GM23338 (cell line): ENCODE results near the gene TPRKB. TPM values are rescaled to one million over a fixed set of nuclear protein-coding genes. Genes with fewer than 3 reads are reported as not detected.

Source experiments
- ATAC-seq: fragments of 200-7000 bp; cut with Tn5 transposase; 3 replicates; pipeline ENCODE4 v1.9.1; 2020
- DNase-seq: peaks from one replicate; pipeline ENCODE4 v3.0.0-alpha.2; 2015; ENCODE audit warnings: low spot score
- H2AFZ ChIP-seq: fragments of 200-600 bp; sonication (generic); 2 replicates; pipeline ENCODE4 v1.8.0; 2016; ENCODE audit warnings: antibody characterized with exemption, mild to moderate bottlenecking, moderate library complexity
- H3F3A ChIP-seq: fragments of 200-600 bp; sonication (generic); replicated peaks from 2 replicates; pipeline ENCODE4 v1.8.0; 2017; ENCODE audit warnings: antibody characterized with exemption, mixed run types, low read depth
- H3K27ac ChIP-seq: fragments of 200-600 bp; sonication (generic); 2 replicates; pipeline ENCODE4 v1.6.1; 2016; ENCODE audit warnings: low read depth
- H3K27me3 ChIP-seq: fragments of 200-600 bp; sonication (generic); 2 replicates; pipeline ENCODE4 v1.8.0; 2016; ENCODE audit warnings: mild to moderate bottlenecking, mixed run types, moderate library complexity; ENCODE audit not compliant: insufficient read depth
- H3K36me3 ChIP-seq: fragments of 200-600 bp; sonication (generic); 2 replicates; pipeline ENCODE4 v1.8.0; 2016; ENCODE audit warnings: mild to moderate bottlenecking; ENCODE audit not compliant: insufficient read depth
- H3K4me1 ChIP-seq: fragments of 200-600 bp; sonication (generic); 2 replicates; pipeline ENCODE4 v1.8.0; 2016; ENCODE audit warnings: mild to moderate bottlenecking, moderate library complexity; ENCODE audit not compliant: insufficient read depth
- H3K4me2 ChIP-seq: fragments of 200-600 bp; sonication (generic); 2 replicates; pipeline ENCODE4 v1.7.1; 2017; ENCODE audit warnings: mixed run types
- H3K4me3 ChIP-seq: fragments of 200-600 bp; sonication (generic); 2 replicates; pipeline ENCODE4 v1.6.1; 2016; ENCODE audit warnings: mixed run types
- H3K79me2 ChIP-seq: fragments of 200-600 bp; sonication (generic); replicated peaks from 2 replicates; pipeline ENCODE4 v1.8.0; 2017; ENCODE audit warnings: mild to moderate bottlenecking; ENCODE audit not compliant: insufficient read depth
- H3K9me2 ChIP-seq: fragments of 200-600 bp; sonication (generic); 2 replicates; pipeline ENCODE4 v1.8.0; 2017; ENCODE audit not compliant: insufficient read depth
- H4K20me1 ChIP-seq: fragments of 200-600 bp; sonication (generic); replicated peaks from 2 replicates; pipeline ENCODE4 v1.8.0; 2017; ENCODE audit warnings: mild to moderate bottlenecking; ENCODE audit not compliant: insufficient read depth
- H3K27ac Mint-ChIP-seq: 2 replicates; pipeline ENCODE4 v1.8.0; 2020; ENCODE audit warnings: inconsistent platforms, mild to moderate bottlenecking, moderate library complexity, mixed read lengths
- H3K27me3 Mint-ChIP-seq: 3 replicates; pipeline ENCODE4 v1.8.0; 2022; ENCODE audit warnings: low read depth, mild to moderate bottlenecking, moderate library complexity, mixed read lengths, inconsistent platforms; ENCODE audit not compliant: insufficient read depth, poor library complexity
- H3K36me3 Mint-ChIP-seq: 3 replicates; pipeline ENCODE4 v1.8.0; 2021; ENCODE audit warnings: low read depth, mild to moderate bottlenecking, inconsistent platforms, moderate library complexity, mixed read lengths
- H3K4me1 Mint-ChIP-seq: 3 replicates; pipeline ENCODE4 v1.8.0; 2020; ENCODE audit warnings: mild to moderate bottlenecking, inconsistent platforms, mixed read lengths
- H3K4me3 Mint-ChIP-seq: 3 replicates; pipeline ENCODE4 v1.8.0; 2021; ENCODE audit warnings: moderate library complexity, mild to moderate bottlenecking, inconsistent platforms, mixed read lengths
- H3K9me3 Mint-ChIP-seq: 3 replicates; pipeline ENCODE4 v1.8.0; 2020; ENCODE audit warnings: moderate library complexity, mild to moderate bottlenecking, inconsistent platforms, mixed read lengths
- CREB1 ChIP-seq: fragments of 250-450 bp; sonication (Bioruptor Pico); IDR thresholded peaks from 2 replicates; pipeline ENCODE4 v1.5.0; 2020; ENCODE audit warnings: low read depth, mild to moderate bottlenecking, moderate library complexity
- EZH2 ChIP-seq: fragments of 200-600 bp; sonication (generic); IDR thresholded peaks from one replicate; pipeline ENCODE4 v1.8.0; 2017; ENCODE audit warnings: antibody characterized with exemption, mild to moderate bottlenecking, low read depth; ENCODE audit not compliant: unreplicated experiment
- NANOG ChIP-seq: IDR thresholded peaks from 2 replicates; pipeline ENCODE4 v1.6.1; 2016; ENCODE audit warnings: antibody characterized with exemption, borderline replicate concordance
- STAT1 ChIP-seq: IDR thresholded peaks from one replicate; pipeline ENCODE4 v1.6.1; 2016; ENCODE audit warnings: antibody characterized with exemption; ENCODE audit not compliant: unreplicated experiment
- ZNF114 ChIP-seq: fragments of 250-450 bp; sonication (Bioruptor Pico); IDR thresholded peaks from 2 replicates; pipeline ENCODE4 v1.5.0; 2020; ENCODE audit warnings: mild to moderate bottlenecking, moderate library complexity
- polyA plus RNA-seq: library from polyadenylated mRNA; unstranded; fragments of >200 nt; fragmentation: Nextera tagmentation; extraction: Ambion mirVana; gene quantifications from 2 replicates; pipeline ENCODE4 v1.2.1, GENCODE V29; 2016
- total RNA-seq: library from RNA; depleted of rRNA; stranded (reverse); fragments of >200 nt; shearing (Covaris generic); gene quantifications from 2 replicates; pipeline ENCODE4 v1.2.3, GENCODE V29; 2014
- TF ChIP-seq, protein P1 (sequence below): fragments of 250-450 bp; sonication (Bioruptor Pico); IDR thresholded peaks from 2 replicates; pipeline ENCODE4 v1.5.0; 2020; ENCODE audit warnings: mild to moderate bottlenecking, moderate library complexity
- TF ChIP-seq, protein P2 (sequence below): IDR thresholded peaks from 2 replicates; pipeline ENCODE4 v1.6.1; 2016; ENCODE audit warnings: antibody characterized with exemption
- TF ChIP-seq, protein P3 (sequence below), 2 experiments: fragments of 200-600 bp in 1 of 2; sonication (generic) in 1 of 2; conservative IDR thresholded peaks; 2 replicates each; pipeline versions ENCODE4 v1.5.1 to v1.6.1; 2016 to 2017; ENCODE audit warnings: antibody characterized with exemption in 2 of 2, low read depth in 2 of 2, mild to moderate bottlenecking in 2 of 2, moderate library complexity in 1 of 2

TPRKB gene
- total and polyA plus RNA-seq, 2 experiments from 2014 or later = 31.2 to 186 TPM

GRCh38 chr2:73749314-73749713 is 12.2 kb upstream of the TPRKB start (continued):
- TF ChIP-seq, protein P1, sequence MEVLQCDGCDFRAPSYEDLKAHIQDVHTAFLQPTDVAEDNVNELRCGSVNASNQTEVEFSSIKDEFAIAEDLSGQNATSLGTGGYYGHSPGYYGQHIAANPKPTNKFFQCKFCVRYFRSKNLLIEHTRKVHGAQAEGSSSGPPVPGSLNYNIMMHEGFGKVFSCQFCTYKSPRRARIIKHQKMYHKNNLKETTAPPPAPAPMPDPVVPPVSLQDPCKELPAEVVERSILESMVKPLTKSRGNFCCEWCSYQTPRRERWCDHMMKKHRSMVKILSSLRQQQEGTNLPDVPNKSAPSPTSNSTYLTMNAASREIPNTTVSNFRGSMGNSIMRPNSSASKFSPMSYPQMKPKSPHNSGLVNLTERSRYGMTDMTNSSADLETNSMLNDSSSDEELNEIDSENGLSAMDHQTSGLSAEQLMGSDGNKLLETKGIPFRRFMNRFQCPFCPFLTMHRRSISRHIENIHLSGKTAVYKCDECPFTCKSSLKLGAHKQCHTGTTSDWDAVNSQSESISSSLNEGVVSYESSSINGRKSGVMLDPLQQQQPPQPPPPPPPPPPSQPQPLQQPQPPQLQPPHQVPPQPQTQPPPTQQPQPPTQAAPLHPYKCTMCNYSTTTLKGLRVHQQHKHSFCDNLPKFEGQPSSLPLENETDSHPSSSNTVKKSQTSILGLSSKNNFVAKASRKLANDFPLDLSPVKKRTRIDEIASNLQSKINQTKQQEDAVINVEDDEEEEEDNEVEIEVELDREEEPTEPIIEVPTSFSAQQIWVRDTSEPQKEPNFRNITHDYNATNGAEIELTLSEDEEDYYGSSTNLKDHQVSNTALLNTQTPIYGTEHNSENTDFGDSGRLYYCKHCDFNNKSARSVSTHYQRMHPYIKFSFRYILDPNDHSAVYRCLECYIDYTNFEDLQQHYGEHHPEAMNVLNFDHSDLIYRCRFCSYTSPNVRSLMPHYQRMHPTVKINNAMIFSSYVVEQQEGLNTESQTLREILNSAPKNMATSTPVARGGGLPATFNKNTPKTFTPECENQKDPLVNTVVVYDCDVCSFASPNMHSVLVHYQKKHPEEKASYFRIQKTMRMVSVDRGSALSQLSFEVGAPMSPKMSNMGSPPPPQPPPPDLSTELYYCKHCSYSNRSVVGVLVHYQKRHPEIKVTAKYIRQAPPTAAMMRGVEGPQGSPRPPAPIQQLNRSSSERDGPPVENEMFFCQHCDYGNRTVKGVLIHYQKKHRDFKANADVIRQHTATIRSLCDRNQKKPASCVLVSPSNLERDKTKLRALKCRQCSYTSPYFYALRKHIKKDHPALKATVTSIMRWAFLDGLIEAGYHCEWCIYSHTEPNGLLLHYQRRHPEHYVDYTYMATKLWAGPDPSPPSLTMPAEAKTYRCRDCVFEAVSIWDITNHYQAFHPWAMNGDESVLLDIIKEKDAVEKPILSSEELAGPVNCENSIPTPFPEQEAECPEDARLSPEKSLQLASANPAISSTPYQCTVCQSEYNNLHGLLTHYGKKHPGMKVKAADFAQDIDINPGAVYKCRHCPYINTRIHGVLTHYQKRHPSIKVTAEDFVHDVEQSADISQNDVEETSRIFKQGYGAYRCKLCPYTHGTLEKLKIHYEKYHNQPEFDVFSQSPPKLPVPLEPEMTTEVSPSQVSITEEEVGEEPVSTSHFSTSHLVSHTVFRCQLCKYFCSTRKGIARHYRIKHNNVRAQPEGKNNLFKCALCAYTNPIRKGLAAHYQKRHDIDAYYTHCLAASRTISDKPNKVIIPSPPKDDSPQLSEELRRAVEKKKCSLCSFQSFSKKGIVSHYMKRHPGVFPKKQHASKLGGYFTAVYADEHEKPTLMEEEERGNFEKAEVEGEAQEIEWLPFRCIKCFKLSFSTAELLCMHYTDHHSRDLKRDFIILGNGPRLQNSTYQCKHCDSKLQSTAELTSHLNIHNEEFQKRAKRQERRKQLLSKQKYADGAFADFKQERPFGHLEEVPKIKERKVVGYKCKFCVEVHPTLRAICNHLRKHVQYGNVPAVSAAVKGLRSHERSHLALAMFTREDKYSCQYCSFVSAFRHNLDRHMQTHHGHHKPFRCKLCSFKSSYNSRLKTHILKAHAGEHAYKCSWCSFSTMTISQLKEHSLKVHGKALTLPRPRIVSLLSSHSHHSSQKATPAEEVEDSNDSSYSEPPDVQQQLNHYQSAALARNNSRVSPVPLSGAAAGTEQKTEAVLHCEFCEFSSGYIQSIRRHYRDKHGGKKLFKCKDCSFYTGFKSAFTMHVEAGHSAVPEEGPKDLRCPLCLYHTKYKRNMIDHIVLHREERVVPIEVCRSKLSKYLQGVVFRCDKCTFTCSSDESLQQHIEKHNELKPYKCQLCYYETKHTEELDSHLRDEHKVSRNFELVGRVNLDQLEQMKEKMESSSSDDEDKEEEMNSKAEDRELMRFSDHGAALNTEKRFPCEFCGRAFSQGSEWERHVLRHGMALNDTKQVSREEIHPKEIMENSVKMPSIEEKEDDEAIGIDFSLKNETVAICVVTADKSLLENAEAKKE (CRISPR knock-in tag) = no peak
- TF ChIP-seq ZNF114 (CRISPR knock-in tag) = no peak

GRCh38 chr2:73746877-73747208 is 9.7 kb upstream of the TPRKB start:
- peaks cover 5% of the 10 kb centered on the region for H3K36me3 Mint-ChIP-seq
- no peaks in the 10 kb centered on the region; the same call in 1 of the 2 replicates for H4K20me1 ChIP-seq
- peaks cover 8% of the 10 kb centered on the region; the same call in 1 of the 2 replicates for H3K27me3 ChIP-seq
- no peaks in the 10 kb centered on the region for H3K36me3 ChIP-seq
- DNase-seq = no peak
- H3F3A ChIP-seq = no peaks in the 10 kb centered on the region
- peaks cover 2% of the 10 kb centered on the region for H3K27me3 Mint-ChIP-seq
- peaks cover 8% of the 10 kb centered on the region; the same call in 2 of the 3 replicates for H3K4me1 Mint-ChIP-seq
- no peaks in the 10 kb centered on the region for H3K4me1 ChIP-seq
- H3K4me3 Mint-ChIP-seq = no peak overlapping the region
- no peak overlapping the region for H3K4me2 ChIP-seq
- no peak for ATAC-seq
- H3K4me3 ChIP-seq = no peak overlapping the region
- no peak overlapping the region for H2AFZ ChIP-seq
- H3K27ac ChIP-seq = no peak overlapping the region
- no peaks in the 10 kb centered on the region for H3K79me2 ChIP-seq
- no peaks in the 10 kb centered on the region for H3K9me2 ChIP-seq
- no peaks in the 10 kb centered on the region for H3K9me3 Mint-ChIP-seq
- no peak overlapping the region for H3K27ac Mint-ChIP-seq
- no peak for TF ChIP-seq CREB1
- TF ChIP-seq, protein P2, sequence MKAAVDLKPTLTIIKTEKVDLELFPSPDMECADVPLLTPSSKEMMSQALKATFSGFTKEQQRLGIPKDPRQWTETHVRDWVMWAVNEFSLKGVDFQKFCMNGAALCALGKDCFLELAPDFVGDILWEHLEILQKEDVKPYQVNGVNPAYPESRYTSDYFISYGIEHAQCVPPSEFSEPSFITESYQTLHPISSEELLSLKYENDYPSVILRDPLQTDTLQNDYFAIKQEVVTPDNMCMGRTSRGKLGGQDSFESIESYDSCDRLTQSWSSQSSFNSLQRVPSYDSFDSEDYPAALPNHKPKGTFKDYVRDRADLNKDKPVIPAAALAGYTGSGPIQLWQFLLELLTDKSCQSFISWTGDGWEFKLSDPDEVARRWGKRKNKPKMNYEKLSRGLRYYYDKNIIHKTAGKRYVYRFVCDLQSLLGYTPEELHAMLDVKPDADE = no peak
- no peak for TF ChIP-seq EZH2
- TF ChIP-seq STAT1 = no peak
- no peak for TF ChIP-seq NANOG
- TF ChIP-seq, protein P3, sequence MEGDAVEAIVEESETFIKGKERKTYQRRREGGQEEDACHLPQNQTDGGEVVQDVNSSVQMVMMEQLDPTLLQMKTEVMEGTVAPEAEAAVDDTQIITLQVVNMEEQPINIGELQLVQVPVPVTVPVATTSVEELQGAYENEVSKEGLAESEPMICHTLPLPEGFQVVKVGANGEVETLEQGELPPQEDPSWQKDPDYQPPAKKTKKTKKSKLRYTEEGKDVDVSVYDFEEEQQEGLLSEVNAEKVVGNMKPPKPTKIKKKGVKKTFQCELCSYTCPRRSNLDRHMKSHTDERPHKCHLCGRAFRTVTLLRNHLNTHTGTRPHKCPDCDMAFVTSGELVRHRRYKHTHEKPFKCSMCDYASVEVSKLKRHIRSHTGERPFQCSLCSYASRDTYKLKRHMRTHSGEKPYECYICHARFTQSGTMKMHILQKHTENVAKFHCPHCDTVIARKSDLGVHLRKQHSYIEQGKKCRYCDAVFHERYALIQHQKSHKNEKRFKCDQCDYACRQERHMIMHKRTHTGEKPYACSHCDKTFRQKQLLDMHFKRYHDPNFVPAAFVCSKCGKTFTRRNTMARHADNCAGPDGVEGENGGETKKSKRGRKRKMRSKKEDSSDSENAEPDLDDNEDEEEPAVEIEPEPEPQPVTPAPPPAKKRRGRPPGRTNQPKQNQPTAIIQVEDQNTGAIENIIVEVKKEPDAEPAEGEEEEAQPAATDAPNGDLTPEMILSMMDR (conservative IDR thresholded peaks at IDR 0.05; ENCODE audit: low read depth in 2 of 2) = no peak
- no peak for TF ChIP-seq ZNF114 (CRISPR knock-in tag)
